HepG2 (cell line): Measurements from ENCODE around the gene BFSP1. TPM values are rescaled to one million over a fixed set of nuclear protein-coding genes. Genes with fewer than 3 reads are reported as not detected.

Experiments
- ATAD3A ChIP-seq: sonication (generic); formaldehyde crosslinking; IDR thresholded peaks from 2 replicates; pipeline ENCODE4 v1.4.0; 2020; ENCODE audit warnings: missing genetic modification reagents
- CC2D1A ChIP-seq: sonication (generic); formaldehyde crosslinking; IDR thresholded peaks from 2 replicates; pipeline ENCODE4 v1.8.1; 2023; ENCODE audit warnings: mild to moderate bottlenecking, missing genetic modification reagents
- HHEX ChIP-seq: IDR thresholded peaks from 2 replicates; pipeline ENCODE4 v1.6.1; 2016; ENCODE audit warnings: control low read depth
- HMG20B ChIP-seq: conservative IDR thresholded peaks from 2 replicates; pipeline ENCODE4 v1.6.1; 2016; ENCODE audit warnings: missing genetic modification reagents, missing compliant biosample characterization
- POLR2G ChIP-seq: fragments of 200-400 bp; formaldehyde crosslinking; IDR thresholded peaks from 2 replicates; pipeline ENCODE4 v1.6.1; 2018; ENCODE audit warnings: mild to moderate bottlenecking, low read depth, low read length, moderate library complexity
- SRF ChIP-seq: IDR thresholded peaks from 2 replicates; pipeline ENCODE4 v1.6.1; 2011; ENCODE audit warnings: mild to moderate bottlenecking, low read depth, low read length, moderate library complexity
- ZBTB3 ChIP-seq: sonication (generic); formaldehyde crosslinking; IDR thresholded peaks from 2 replicates; pipeline ENCODE4 v1.4.0; 2020; ENCODE audit warnings: low read depth, mild to moderate bottlenecking, moderate library complexity, missing genetic modification reagents, borderline replicate concordance
- ZNF768 ChIP-seq: sonication (generic); formaldehyde crosslinking; IDR thresholded peaks from 2 replicates; pipeline ENCODE4 v1.4.0; 2020; ENCODE audit warnings: missing genetic modification reagents
- polyA plus RNA-seq, 8 experiments: library from polyadenylated mRNA; depleted of rRNA in 3 of 8; stranded (reverse) in 7 of 8; unstranded in 1 of 8; fragments of >200 nt; fragmentation: Illumina TruSeq in 4 of 8; extraction: Trizol in 4 of 8; gene quantifications; 2 replicates each; pipeline versions ENCODE4 v1.2.1 to v1.2.3, GENCODE V29; 2011 to 2016; ENCODE audit warnings: low read depth in 4 of 8, missing spikeins in 1 of 8, mixed read lengths in 1 of 8; ENCODE audit not compliant: insufficient read depth in 1 of 8
- total RNA-seq, 5 experiments: library from RNA; depleted of rRNA; stranded (reverse); fragments of >200 nt; fragmentation: Illumina TruSeq; extraction: Trizol; gene quantifications; 2 replicates each; pipeline ENCODE4 v1.2.3, GENCODE V29; 2016; ENCODE audit warnings: low read depth in 1 of 5
- TF ChIP-seq, protein P1 (sequence below): sonication (generic); formaldehyde crosslinking; IDR thresholded peaks from 2 replicates; pipeline ENCODE4 v1.5.0; 2020; ENCODE audit warnings: missing genetic modification reagents
- TF ChIP-seq, protein P2 (sequence below): sonication (generic); formaldehyde crosslinking; IDR thresholded peaks from 2 replicates; pipeline ENCODE4 v1.4.0; 2020; ENCODE audit warnings: missing genetic modification reagents, low read depth, mild to moderate bottlenecking, borderline replicate concordance
- TF ChIP-seq, protein P3 (sequence below): sonication (generic); formaldehyde crosslinking; IDR thresholded peaks from 2 replicates; pipeline ENCODE4 v1.8.0; 2022; ENCODE audit warnings: mild to moderate bottlenecking, missing genetic modification reagents
- TF ChIP-seq, protein P4 (sequence below): sonication (generic); formaldehyde crosslinking; IDR thresholded peaks from 2 replicates; pipeline ENCODE4 v1.4.0; 2020; ENCODE audit warnings: mild to moderate bottlenecking, low read depth, missing genetic modification reagents
- TF ChIP-seq, protein P5 (sequence below): sonication (generic); formaldehyde crosslinking; IDR thresholded peaks from 2 replicates; pipeline ENCODE4 v1.5.1; 2020; ENCODE audit warnings: mild to moderate bottlenecking, missing genetic modification reagents, moderate library complexity
- TF ChIP-seq, protein P6 (sequence below), 2 experiments: sonication (generic) in 1 of 2; formaldehyde crosslinking in 1 of 2; IDR thresholded peaks; 2 replicates each; pipeline versions ENCODE4 v1.4.0 to v1.6.1; 2016 to 2020; ENCODE audit warnings: borderline replicate concordance in 1 of 2, low read depth in 1 of 2, mild to moderate bottlenecking in 1 of 2, missing genetic modification reagents in 1 of 2

BFSP1 gene
- total and polyA plus RNA-seq, 2 of the 13 experiments (the other 11 are each of a cell fraction or from before 2014, with no cell fraction given), result 0.22 to 0.26 TPM

DNA sequence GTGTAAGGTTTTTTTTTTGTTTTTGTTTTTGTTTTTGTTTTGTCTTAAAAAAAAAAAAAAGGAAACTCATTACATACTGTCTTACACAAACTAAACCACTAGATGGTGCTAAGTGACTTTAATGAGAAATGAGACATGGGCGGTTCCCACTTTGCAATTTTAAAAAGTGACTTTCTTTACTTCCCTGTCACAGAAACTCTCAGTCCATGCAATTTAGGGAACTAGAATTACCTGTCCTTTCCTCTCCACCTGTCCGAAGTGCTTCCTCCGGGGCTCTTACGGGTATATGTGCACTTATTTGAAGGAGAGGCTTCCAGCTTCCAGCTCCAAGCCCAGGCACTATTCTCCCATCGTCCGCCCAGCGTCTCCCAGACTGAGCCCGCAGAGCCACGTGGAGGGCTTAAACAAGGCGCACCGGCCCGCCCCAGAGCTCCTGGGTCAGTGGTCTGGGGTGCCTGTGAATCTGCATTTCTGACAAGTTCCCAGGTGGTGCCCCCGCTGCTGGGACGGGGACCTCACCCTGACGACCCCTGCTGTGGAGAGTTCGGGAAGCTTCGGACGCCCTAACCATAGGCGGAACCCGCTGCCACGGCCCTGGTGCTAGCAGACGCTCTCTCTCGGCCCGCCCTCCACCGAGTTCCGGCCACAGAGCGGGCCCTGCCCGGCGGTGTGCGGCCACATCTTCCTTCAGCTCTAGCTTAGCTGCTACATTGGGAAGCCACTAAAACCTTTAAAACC is 26.1 kb downstream of the BFSP1 start (continued):
- TF ChIP-seq, protein P1, sequence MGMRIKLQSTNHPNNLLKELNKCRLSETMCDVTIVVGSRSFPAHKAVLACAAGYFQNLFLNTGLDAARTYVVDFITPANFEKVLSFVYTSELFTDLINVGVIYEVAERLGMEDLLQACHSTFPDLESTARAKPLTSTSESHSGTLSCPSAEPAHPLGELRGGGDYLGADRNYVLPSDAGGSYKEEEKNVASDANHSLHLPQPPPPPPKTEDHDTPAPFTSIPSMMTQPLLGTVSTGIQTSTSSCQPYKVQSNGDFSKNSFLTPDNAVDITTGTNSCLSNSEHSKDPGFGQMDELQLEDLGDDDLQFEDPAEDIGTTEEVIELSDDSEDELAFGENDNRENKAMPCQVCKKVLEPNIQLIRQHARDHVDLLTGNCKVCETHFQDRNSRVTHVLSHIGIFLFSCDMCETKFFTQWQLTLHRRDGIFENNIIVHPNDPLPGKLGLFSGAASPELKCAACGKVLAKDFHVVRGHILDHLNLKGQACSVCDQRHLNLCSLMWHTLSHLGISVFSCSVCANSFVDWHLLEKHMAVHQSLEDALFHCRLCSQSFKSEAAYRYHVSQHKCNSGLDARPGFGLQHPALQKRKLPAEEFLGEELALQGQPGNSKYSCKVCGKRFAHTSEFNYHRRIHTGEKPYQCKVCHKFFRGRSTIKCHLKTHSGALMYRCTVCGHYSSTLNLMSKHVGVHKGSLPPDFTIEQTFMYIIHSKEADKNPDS, result 0 out of 2 replicates have a peak, but pooled peaks have one; percentile 55
- TF ChIP-seq POLR2G, result peak; percentile 36; the same call in 1 of the 2 replicates
- no peak; the same call in 1 of the 2 replicates for TF ChIP-seq ATAD3A (CRISPR knock-in tag)
- TF ChIP-seq, protein P2, sequence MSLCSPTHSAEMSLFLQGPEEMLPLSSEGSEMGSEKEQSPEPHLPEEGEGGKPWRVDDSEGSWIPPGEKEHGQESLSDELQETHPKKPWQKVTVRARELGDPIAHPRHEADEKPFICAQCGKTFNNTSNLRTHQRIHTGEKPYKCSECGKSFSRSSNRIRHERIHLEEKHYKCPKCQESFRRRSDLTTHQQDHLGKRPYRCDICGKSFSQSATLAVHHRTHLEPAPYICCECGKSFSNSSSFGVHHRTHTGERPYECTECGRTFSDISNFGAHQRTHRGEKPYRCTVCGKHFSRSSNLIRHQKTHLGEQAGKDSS, result peak; percentile 84; the same call in 1 of the 2 replicates
- TF ChIP-seq, protein P3, sequence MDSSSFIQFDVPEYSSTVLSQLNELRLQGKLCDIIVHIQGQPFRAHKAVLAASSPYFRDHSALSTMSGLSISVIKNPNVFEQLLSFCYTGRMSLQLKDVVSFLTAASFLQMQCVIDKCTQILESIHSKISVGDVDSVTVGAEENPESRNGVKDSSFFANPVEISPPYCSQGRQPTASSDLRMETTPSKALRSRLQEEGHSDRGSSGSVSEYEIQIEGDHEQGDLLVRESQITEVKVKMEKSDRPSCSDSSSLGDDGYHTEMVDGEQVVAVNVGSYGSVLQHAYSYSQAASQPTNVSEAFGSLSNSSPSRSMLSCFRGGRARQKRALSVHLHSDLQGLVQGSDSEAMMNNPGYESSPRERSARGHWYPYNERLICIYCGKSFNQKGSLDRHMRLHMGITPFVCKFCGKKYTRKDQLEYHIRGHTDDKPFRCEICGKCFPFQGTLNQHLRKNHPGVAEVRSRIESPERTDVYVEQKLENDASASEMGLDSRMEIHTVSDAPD, result no peak
- 0 out of 2 replicates have a peak, but pooled peaks have one; percentile 31 for TF ChIP-seq HMG20B (CRISPR knock-in tag)
- no peak for TF ChIP-seq HHEX
- TF ChIP-seq ZNF768, result peak; percentile 71; the same call in 1 of the 2 replicates
- TF ChIP-seq, protein P4, sequence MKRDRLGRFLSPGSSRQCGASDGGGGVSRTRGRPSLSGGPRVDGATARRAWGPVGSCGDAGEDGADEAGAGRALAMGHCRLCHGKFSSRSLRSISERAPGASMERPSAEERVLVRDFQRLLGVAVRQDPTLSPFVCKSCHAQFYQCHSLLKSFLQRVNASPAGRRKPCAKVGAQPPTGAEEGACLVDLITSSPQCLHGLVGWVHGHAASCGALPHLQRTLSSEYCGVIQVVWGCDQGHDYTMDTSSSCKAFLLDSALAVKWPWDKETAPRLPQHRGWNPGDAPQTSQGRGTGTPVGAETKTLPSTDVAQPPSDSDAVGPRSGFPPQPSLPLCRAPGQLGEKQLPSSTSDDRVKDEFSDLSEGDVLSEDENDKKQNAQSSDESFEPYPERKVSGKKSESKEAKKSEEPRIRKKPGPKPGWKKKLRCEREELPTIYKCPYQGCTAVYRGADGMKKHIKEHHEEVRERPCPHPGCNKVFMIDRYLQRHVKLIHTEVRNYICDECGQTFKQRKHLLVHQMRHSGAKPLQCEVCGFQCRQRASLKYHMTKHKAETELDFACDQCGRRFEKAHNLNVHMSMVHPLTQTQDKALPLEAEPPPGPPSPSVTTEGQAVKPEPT (CRISPR knock-in tag), result peak; percentile 73
- 0 out of 2 replicates have a peak, but pooled peaks have one; percentile 60 for TF ChIP-seq ZBTB3 (CRISPR knock-in tag)
- TF ChIP-seq, protein P5, sequence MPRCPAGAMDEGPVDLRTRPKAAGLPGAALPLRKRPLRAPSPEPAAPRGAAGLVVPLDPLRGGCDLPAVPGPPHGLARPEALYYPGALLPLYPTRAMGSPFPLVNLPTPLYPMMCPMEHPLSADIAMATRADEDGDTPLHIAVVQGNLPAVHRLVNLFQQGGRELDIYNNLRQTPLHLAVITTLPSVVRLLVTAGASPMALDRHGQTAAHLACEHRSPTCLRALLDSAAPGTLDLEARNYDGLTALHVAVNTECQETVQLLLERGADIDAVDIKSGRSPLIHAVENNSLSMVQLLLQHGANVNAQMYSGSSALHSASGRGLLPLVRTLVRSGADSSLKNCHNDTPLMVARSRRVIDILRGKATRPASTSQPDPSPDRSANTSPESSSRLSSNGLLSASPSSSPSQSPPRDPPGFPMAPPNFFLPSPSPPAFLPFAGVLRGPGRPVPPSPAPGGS (CRISPR knock-in tag), result 0 out of 2 replicates have a peak, but pooled peaks have one; percentile 34
- TF ChIP-seq CC2D1A, result no peak
- no peak for TF ChIP-seq SRF
- TF ChIP-seq, protein P6, sequence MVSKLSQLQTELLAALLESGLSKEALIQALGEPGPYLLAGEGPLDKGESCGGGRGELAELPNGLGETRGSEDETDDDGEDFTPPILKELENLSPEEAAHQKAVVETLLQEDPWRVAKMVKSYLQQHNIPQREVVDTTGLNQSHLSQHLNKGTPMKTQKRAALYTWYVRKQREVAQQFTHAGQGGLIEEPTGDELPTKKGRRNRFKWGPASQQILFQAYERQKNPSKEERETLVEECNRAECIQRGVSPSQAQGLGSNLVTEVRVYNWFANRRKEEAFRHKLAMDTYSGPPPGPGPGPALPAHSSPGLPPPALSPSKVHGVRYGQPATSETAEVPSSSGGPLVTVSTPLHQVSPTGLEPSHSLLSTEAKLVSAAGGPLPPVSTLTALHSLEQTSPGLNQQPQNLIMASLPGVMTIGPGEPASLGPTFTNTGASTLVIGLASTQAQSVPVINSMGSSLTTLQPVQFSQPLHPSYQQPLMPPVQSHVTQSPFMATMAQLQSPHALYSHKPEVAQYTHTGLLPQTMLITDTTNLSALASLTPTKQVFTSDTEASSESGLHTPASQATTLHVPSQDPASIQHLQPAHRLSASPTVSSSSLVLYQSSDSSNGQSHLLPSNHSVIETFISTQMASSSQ (IDR thresholded peaks at IDR 0.05; ENCODE audit: low read depth), result no peak
- TF ChIP-seq, protein P6 (CRISPR knock-in tag; IDR thresholded peaks at IDR 0.05; ENCODE audit: borderline replicate concordance), result peak; percentile 12; the same call in 1 of the 2 replicates
